SK-MEL-5 (cell line): ENCODE data around the gene LRRC19. TPM values are rescaled to one million over a fixed set of nuclear protein-coding genes. Genes with fewer than 3 reads are reported as not detected.

ENCODE experiments used
- DNase-seq: peaks from one replicate; pipeline ENCODE4 v3.0.0-alpha.2; 2016; ENCODE audit warnings: low read depth, low spot score
- in situ Hi-C: cut with HindIII; loops from 2 replicates; pipeline ENCODE4 v1.10.0; 2016; ENCODE audit warnings: low sequenced_read_pairs, high pct_unique_total_duplicates, low pct_unique_long_range_greater_than_20kb
- total RNA-seq: library from RNA; depleted of rRNA; stranded (reverse); fragments of >200 nt; shearing (Covaris generic); gene quantifications from 2 replicates; pipeline ENCODE4 v1.2.3, GENCODE V29; 2014; rRNA removed

Gene LRRC19
- total RNA-seq, 1 experiment from 2014 or later: not detected

DNA sequence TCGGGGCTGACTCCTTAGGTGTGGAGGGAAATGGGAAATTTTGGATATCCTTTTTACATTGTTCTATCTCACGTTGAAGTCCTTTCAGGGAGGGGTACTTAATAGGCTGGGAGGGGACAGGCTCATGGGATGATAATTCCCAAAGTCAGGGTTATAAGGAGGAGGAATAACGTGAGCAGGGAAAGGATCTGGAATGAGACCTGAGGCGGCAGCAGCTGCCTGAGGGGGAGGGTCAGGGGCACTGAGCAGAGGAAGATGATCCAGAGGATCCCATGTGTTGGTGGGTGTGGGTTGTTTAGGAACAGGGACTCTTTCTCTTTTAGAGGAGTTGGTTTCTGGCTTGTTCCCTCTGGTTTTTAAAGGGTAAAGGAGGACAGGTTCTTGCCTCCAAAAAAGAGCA, 30.5 kb downstream of the LRRC19 start:
- in situ Hi-C loops: no loop called here
- no peak for DNase-seq

DNA sequence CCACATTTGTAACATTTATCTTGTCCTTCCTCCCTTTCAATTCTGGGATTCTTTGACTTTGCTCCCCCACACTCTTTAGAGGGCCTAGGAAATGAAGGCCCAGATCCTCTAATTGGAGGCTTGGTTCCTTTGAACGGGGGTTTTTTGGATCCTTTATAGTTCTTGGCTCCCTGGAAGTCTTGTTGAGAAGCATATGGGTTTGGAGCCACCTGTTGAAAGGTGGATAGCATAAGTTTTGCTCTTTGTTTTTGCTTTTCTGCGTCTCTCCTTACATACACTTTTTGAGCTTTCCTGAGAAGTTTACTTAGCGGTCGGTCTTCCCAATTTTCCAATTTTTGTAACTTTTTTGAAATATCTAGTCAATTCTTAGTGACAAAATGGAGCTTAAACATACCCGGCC, 31.5 kb downstream of the LRRC19 start:
- no peak for DNase-seq
- in situ Hi-C loops: no loop called here

- in situ Hi-C loops: no loop called here
- DNase-seq: no peak
Measured at GRCh38 chr9:26971721-26972120, 33.8 kb downstream of the LRRC19 start.

DNA sequence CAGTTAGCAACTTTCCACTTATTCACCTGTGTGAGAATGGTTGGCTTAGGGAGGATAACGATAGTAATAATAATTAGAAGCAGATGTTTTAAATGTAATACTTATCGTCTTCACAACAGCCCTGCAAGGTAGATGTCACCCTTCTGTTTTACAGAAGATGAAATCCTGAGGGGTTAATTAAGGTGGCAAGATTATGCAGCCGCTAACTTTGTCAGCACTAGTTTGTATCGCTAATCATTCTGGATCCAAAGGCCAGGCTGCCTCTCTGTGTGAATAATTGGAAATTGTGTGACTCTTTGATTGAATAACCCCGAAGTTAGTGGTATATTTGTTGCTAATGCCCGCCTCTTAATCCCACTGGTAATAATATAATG, 48.6 kb downstream of the LRRC19 start:
- DNase-seq: no peak

DNA sequence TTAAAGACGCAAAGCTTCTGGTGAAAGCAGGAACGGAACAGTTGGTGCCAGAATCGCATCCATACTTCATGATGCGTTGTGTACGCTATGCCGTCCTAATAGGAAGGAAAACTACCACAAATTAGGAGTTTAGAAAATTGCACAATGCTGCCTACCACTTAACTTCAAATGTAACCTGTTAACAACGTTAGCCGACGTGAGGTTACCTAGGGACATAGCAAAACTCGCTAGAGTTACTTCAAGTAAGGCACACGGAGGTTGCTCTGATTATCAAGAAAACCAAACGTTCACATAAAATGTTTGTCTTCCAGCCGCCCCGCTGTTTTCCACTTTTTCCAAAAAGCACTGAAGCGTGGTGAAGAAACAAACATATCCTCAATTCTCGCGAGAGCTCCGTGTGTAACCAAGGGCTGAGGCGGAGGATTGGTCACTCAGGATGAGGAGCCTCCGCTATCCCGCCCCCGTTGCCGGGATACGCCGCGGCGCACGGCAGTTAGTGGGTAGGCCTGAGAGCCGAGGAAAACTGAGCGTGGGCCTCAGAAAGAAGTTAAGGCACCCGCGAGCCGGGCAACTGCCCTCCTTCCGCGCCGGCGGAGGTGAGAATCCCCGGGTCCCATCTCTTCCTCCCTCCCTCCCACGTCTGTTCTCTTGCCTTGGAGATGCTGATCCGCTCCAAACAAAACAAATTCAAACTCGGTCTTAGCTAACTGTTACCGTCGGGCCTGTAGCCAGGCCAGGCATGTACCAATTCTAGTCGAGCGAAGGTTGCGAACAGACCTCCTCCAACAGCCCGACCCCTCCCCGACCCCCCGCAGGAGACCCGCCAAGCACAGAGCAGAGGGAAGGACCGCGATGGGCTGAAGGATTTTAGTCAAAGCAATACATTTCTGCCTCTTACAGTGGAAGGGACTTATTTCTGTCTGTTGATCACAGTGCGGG, 49.3 kb downstream of the LRRC19 start, which contains the start of gene IFT74:
IFT74 (plus strand) TSS at position 492 of the 939 bp plus-strand sequence. CDS start 5,556 bp downstream, outside the sequence.
- DNase-seq: no peak
- in situ Hi-C loops: no loop called here

More for the DNA sequence above, 48.6 kb downstream of the LRRC19 start:
- in situ Hi-C loops: no loop called here

GRCh38 chr9:26955222-26955903, 50.1 kb downstream of the LRRC19 start:
- in situ Hi-C loops: no loop called here
- no peak for DNase-seq

DNA sequence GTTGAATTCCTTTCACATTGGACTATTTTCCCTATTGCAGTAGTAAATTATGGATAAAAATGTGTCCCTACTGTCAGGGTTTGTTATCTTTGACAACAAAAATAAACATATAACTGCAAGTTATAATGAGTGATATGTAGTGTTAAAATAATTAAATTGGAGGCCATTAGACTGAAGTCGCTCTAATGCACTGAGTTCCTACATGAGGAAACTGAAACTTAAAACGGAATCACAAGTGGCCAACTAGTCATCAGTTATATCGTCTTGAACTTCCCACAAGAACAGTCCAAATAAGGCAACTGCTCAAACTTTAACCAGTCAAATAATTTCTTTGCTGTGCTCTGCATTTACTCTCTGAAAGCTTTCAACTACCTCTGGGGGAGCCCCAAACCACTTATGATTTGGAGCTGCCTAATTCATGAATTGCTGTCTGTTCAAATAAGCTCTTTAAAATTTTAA, 51.4 kb downstream of the LRRC19 start:
- in situ Hi-C loops: no loop called here
- DNase-seq: no peak

- in situ Hi-C loops: no loop called here
- DNase-seq: no peak
Measured at GRCh38 chr9:26951794-26952193, 53.7 kb downstream of the LRRC19 start.

- DNase-seq: no peak
- in situ Hi-C loops: no loop called here
Measured at GRCh38 chr9:26950521-26950920, 55.0 kb downstream of the LRRC19 start.

DNA sequence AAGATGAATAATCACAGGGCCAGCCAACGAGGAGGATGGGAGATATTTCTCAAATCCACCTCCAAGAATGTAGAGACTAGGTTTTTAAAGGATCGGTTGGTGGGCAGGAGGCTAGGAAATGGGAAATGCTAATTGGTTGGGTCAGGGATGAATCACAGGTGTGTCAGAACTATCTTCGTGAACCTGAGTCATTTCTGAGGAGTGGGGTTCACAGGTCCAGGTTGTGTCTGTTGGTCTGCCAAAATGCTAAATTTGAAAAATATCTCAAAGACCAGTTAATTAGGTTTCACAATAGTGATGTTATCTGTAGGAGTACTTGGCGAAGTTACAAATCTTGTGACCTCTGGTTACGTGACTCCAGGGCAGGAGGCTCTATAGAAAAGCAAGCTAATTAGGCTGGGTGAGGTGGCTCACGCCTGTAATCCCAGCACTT, 55.8 kb downstream of the LRRC19 start:
- in situ Hi-C loops: no loop called here
- DNase-seq: no peak

DNA sequence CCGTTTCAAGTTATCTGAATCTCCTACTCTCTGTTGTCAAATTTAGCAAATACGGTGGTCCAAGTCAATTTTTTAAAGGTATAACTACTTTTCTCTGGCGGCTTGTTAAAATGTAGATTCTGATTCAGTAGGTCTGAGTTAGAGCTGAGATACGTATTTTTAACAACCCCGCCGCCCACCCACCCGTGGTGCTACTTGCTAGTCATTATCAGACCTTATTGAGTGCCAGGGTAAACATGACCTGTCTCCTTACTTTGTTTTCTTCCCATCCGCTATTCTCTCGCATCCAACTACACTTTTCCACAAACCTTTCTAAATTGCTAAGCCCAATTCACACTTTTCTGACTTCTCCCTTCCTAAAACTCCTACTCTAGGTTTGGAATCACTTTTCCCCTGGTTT, 57.7 kb downstream of the LRRC19 start:
- in situ Hi-C loops: no loop called here
- DNase-seq: no peak

GRCh38 chr9:26946753-26947727, 58.4 kb downstream of the LRRC19 start, which contains the start of gene PLAA:
Gene PLAA (minus strand): TSS chr9:26947242. CDS start chr9:26947045, 197 bp downstream.
- in situ Hi-C loops: no loop called here
- DNase-seq: no peak

GRCh38 chr9:26945591-26945990, 59.9 kb downstream of the LRRC19 start:
- no peak for DNase-seq
- in situ Hi-C loops: no loop called here

Other genes with a start within 250 kb of the LRRC19 start
- gene CAAP1, start 112.9 kb downstream of the LRRC19 start, total RNA-seq: not detected in 2 replicates
- not detected in 2 replicates for gene PLAA, start 58.4 kb downstream of the LRRC19 start, total RNA-seq
- gene IFT74, start 49.3 kb downstream of the LRRC19 start, total RNA-seq: not detected in 2 replicates
- not detected in 2 replicates for gene TEK, start 103.6 kb upstream of the LRRC19 start, total RNA-seq